ENCODE data around the gene FOXF1. TPM values are rescaled to one million over a fixed set of nuclear protein-coding genes. Genes with fewer than 3 reads are reported as not detected.

Gene FOXF1
- total RNA-seq, 1 donor from 2014 or later, result 0.69 TPM

- TF ChIP-seq CTCF (IDR thresholded peaks at IDR 0.05; ENCODE audit: unreplicated experiment), result no peak
- Mint-ChIP-seq H3K4me3 (ENCODE audit: unreplicated experiment) (no peak overlapping the region), H3K9me3 (ENCODE audit: unreplicated experiment) (no peaks in the 10 kb centered on the region), H3K4me1 (ENCODE audit: unreplicated experiment) (peaks cover 6% of the 10 kb centered on the region), H3K27ac (ENCODE audit: unreplicated experiment) (no peak overlapping the region), H3K27me3 (ENCODE audit: unreplicated experiment) (peaks cover 4% of the 10 kb centered on the region), H3K36me3 (ENCODE audit: low read depth, unreplicated experiment) (peaks cover 26% of the 10 kb centered on the region)
- no peak for DNase-seq (ENCODE audit: low spot score)
These were observed 39.5 kb downstream of the FOXF1 start for GRCh38 chr16:86549893-86550190.

GRCh38 chr16:86550281-86550680, 40.0 kb downstream of the FOXF1 start:
- Mint-ChIP-seq H3K4me1 (ENCODE audit: unreplicated experiment) (peaks cover 6% of the 10 kb centered on the region), H3K36me3 (ENCODE audit: low read depth, unreplicated experiment) (peaks cover 21% of the 10 kb centered on the region), H3K4me3 (ENCODE audit: unreplicated experiment) (no peak overlapping the region), H3K27me3 (ENCODE audit: unreplicated experiment) (peaks cover 4% of the 10 kb centered on the region), H3K9me3 (ENCODE audit: unreplicated experiment) (no peaks in the 10 kb centered on the region), H3K27ac (ENCODE audit: unreplicated experiment) (no peak overlapping the region)
- TF ChIP-seq CTCF (IDR thresholded peaks at IDR 0.05; ENCODE audit: unreplicated experiment), result no peak
- no peak for DNase-seq (ENCODE audit: low spot score)

- Mint-ChIP-seq H3K4me3 (ENCODE audit: unreplicated experiment) (peak overlapping the region; percentile 93), H3K27ac (ENCODE audit: unreplicated experiment) (no peak overlapping the region), H3K9me3 (ENCODE audit: unreplicated experiment) (no peaks in the 10 kb centered on the region), H3K4me1 (ENCODE audit: unreplicated experiment) (peaks cover 12% of the 10 kb centered on the region), H3K27me3 (ENCODE audit: unreplicated experiment) (peaks cover 4% of the 10 kb centered on the region), H3K36me3 (ENCODE audit: low read depth, unreplicated experiment) (peaks cover 17% of the 10 kb centered on the region)
- TF ChIP-seq CTCF (IDR thresholded peaks at IDR 0.05; ENCODE audit: unreplicated experiment), result no peak
- no peak for DNase-seq (ENCODE audit: low spot score)
These were observed 43.0 kb downstream of the FOXF1 start for GRCh38 chr16:86553356-86553755.

- peak overlapping the region; percentile 93 for H3K4me3 Mint-ChIP-seq (ENCODE audit: unreplicated experiment)
- H3K9me3 Mint-ChIP-seq (ENCODE audit: unreplicated experiment), result no peaks in the 10 kb centered on the region
- H3K27ac Mint-ChIP-seq (ENCODE audit: unreplicated experiment), result peak overlapping the region; percentile 91
- peaks cover 4% of the 10 kb centered on the region for H3K27me3 Mint-ChIP-seq (ENCODE audit: unreplicated experiment)
- H3K36me3 Mint-ChIP-seq (ENCODE audit: low read depth, unreplicated experiment), result peaks cover 17% of the 10 kb centered on the region
- TF ChIP-seq CTCF (IDR thresholded peaks at IDR 0.05; ENCODE audit: unreplicated experiment), result no peak
- peaks cover 12% of the 10 kb centered on the region for H3K4me1 Mint-ChIP-seq (ENCODE audit: unreplicated experiment)
- no peak for DNase-seq (ENCODE audit: low spot score)
These were observed 44.2 kb downstream of the FOXF1 start for GRCh38 chr16:86554599-86554916.

GRCh38 chr16:86554917-86555703, 44.8 kb downstream of the FOXF1 start, which contains the start of gene MTHFSD:
MTHFSD (minus strand) TSS chr16:86555235; CDS start chr16:86555184, 51 bp downstream.
- Mint-ChIP-seq H3K9me3 (ENCODE audit: unreplicated experiment) (no peaks in the 10 kb centered on the region), H3K4me1 (ENCODE audit: unreplicated experiment) (peaks cover 12% of the 10 kb centered on the region), H3K4me3 (ENCODE audit: unreplicated experiment) (peak within 1 kb of the TSS; percentile 93), H3K36me3 (ENCODE audit: low read depth, unreplicated experiment) (peaks cover 17% of the 10 kb centered on the region), H3K27ac (ENCODE audit: unreplicated experiment) (peak within 1 kb of the TSS; percentile 91), H3K27me3 (ENCODE audit: unreplicated experiment) (peaks cover 4% of the 10 kb centered on the region)
- peak; percentile 99 for DNase-seq (ENCODE audit: low spot score)
- no peak for TF ChIP-seq CTCF (IDR thresholded peaks at IDR 0.05; ENCODE audit: unreplicated experiment)

All from endothelial cell (in vitro differentiated cells).